ENCODE results near the gene POLR1A. TPM values are rescaled to one million over a fixed set of nuclear protein-coding genes. Genes with fewer than 3 reads are reported as not detected.

POLR1A gene
- total and polyA plus RNA-seq, 2 of the 8 experiments (the other 6 are each of a cell fraction or from before 2014, with no cell fraction given), result 8.9 to 58.1 TPM

DNA sequence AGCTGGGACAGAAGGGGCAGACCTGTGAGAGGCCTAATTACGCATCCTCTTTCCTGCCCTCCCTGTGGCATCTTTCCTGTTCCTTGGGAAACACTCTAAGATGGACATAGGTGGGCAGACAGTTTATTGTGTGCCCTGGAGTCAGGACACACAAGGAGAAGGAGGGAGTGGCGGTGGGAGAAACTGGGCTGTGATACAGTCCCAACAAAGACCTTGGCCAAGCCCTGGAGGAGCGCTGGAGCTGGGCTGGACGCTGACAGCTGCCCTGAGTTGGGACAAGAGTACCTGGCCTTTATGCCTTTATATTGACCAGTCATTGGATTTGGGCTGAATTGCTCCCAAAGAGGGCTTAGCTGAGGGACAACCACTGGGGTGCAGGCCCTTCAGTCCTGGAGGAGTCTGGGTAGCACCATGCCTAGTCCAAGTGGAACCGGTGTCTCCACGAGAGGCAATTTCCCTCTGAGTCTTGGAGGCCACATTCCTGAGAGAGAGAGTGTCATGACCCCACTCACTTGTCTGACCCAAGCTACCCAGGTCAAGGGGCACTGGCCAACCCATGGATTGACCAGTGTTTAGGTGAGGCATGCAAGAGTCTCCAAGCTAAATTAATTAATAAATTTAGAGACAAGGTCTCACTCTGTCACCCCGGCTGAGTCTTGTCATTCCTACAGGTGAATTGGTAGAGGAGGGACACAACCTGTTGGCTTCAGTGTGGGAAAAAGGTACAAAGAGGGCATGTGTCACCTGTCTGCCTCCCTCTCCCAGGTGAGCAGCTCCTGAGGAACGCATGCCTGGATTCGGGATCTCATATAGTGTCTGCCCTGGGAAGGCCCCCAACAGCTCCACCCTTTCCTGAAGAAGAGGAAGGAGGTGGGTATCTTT, 109.8 kb downstream of the POLR1A start (continued):
- TF ChIP-seq HDAC2 (IDR thresholded peaks at IDR 0.05; ENCODE audit: borderline replicate concordance in 1 of 2, low read depth in 2 of 2, low read length in 2 of 2), result no peak
- no peak for TF ChIP-seq POLR2A (IDR thresholded peaks at IDR 0.05; ENCODE audit: control extremely low read depth in 1 of 2, low read depth in 2 of 2, low read length in 2 of 2)
- TF ChIP-seq GTF2F1 (IDR thresholded peaks at IDR 0.05; ENCODE audit: borderline replicate concordance, low read depth, low read length), result no peak
- TF ChIP-seq ZNF274 (IDR thresholded peaks at IDR 0.05; ENCODE audit: borderline replicate concordance, extremely low read depth, low read length), result no peak
- no peak for TF ChIP-seq SIX5 (IDR thresholded peaks at IDR 0.05; ENCODE audit: low read depth, low read length)

Measured in H1 (cell line).